Endothelial cell of umbilical vein (primary cell): Measurements from ENCODE around the gene ELMOD3. TPM values are rescaled to one million over a fixed set of nuclear protein-coding genes. Genes with fewer than 3 reads are reported as not detected.

Experiments
- BruUV-seq: library from RNA; stranded (reverse); fragments of 400-500 nt; replicated peaks from 2 replicates; lab custom pipeline; 2021; lab: Mats Ljungman, UMichigan
- CTCF ChIA-PET: fragments of 300-600, 350-600 bp; sonication (Branson Sonifier 250); formaldehyde crosslinking; loops from one replicate; lab custom pipeline; 2021; ENCODE audit warnings: antibody characterized with exemption, inconsistent platforms; lab: Charles Lee
- POLR2A ChIA-PET: fragments of 300-600, 350-600 bp; sonication (Branson Sonifier 250); formaldehyde crosslinking; loops from one replicate; lab custom pipeline; 2021; ENCODE audit warnings: antibody characterized with exemption, inconsistent platforms; lab: Charles Lee
- DNase-seq: peaks from one replicate; pipeline ENCODE4 v3.0.0-alpha.2; 2011; ENCODE audit warnings: low read depth, low spot score
- FAIRE-seq: peaks from 2 replicates; lab custom pipeline; 2011; peaks lifted over from hg19 to GRCh38; lab: Jason Lieb, UNC
- H2AFZ ChIP-seq: 2 replicates; pipeline ENCODE4 v1.6.0; 2012; ENCODE audit warnings: low read depth, low read length, control low read depth, inconsistent platforms
- H3K27ac ChIP-seq: 2 replicates; pipeline ENCODE4 v1.5.1; 2011; ENCODE audit warnings: low read depth, mild to moderate bottlenecking, control low read depth, low read length, moderate library complexity; ENCODE audit not compliant: insufficient read depth
- H3K27me3 ChIP-seq, 2 experiments: 2 replicates each; pipeline versions ENCODE4 v1.6.0 to v1.6.1; 2011; ENCODE audit warnings: low read length in 2 of 2, mixed read lengths in 1 of 2; ENCODE audit not compliant: control insufficient read depth in 2 of 2, insufficient read depth in 2 of 2
- H3K36me3 ChIP-seq, 2 experiments: 2 replicates in 1 of 2; 3 replicates in 1 of 2; pipeline ENCODE4 v1.5.1; 2011; ENCODE audit warnings: low read length in 2 of 2, mild to moderate bottlenecking in 1 of 2, moderate library complexity in 1 of 2; ENCODE audit not compliant: control insufficient read depth in 2 of 2, insufficient read depth in 2 of 2; ENCODE audit errors: extremely low read depth in 1 of 2
- H3K4me1 ChIP-seq: 3 replicates; pipeline ENCODE4 v1.5.1; 2011; ENCODE audit warnings: mild to moderate bottlenecking, low read length; ENCODE audit not compliant: control insufficient read depth, insufficient read depth; ENCODE audit errors: extremely low read depth
- H3K4me2 ChIP-seq: 2 replicates; pipeline ENCODE4 v1.6.1; 2011; ENCODE audit warnings: low read length, control low read depth, mixed read lengths; ENCODE audit not compliant: insufficient read depth
- H3K4me3 ChIP-seq, 3 experiments: fragments of 200-600 bp in 1 of 3; sonication (generic), shearing (Covaris generic) in 1 of 3; replicated peaks in 1 of 3; 2 replicates each; pipeline ENCODE4 v1.5.1; 2011 to 2016; ENCODE audit warnings: control low read depth in 3 of 3, low read length in 3 of 3, mild to moderate bottlenecking in 2 of 3, inconsistent platforms in 1 of 3, low read depth in 1 of 3, moderate library complexity in 1 of 3; ENCODE audit not compliant: insufficient read depth in 1 of 3
- H3K79me2 ChIP-seq: 2 replicates; pipeline ENCODE4 v1.6.0; 2012; ENCODE audit warnings: low read length, inconsistent platforms; ENCODE audit not compliant: control insufficient read depth, insufficient read depth
- H3K9ac ChIP-seq: replicated peaks from 2 replicates; pipeline ENCODE3; 2011; ENCODE audit warnings: low read length, control low read depth; ENCODE audit not compliant: insufficient read depth; ENCODE audit errors: extremely low read depth
- H3K9me1 ChIP-seq: replicated peaks from 3 replicates; pipeline ENCODE4 v1.6.0; 2011; ENCODE audit warnings: mild to moderate bottlenecking, low read length; ENCODE audit not compliant: control insufficient read depth, insufficient read depth; ENCODE audit errors: extremely low read depth
- H3K9me3 ChIP-seq: replicated peaks from 2 replicates; pipeline ENCODE4 v1.5.1; 2012; ENCODE audit warnings: low read length, inconsistent platforms; ENCODE audit not compliant: control insufficient read depth, insufficient read depth
- H4K20me1 ChIP-seq: replicated peaks from 2 replicates; pipeline ENCODE3; 2011; ENCODE audit warnings: mild to moderate bottlenecking, low read length; ENCODE audit not compliant: control insufficient read depth, insufficient read depth; ENCODE audit errors: extremely low read depth
- EZH2 ChIP-seq: IDR thresholded peaks from 2 replicates; pipeline ENCODE4 v1.6.1; 2012; ENCODE audit warnings: borderline replicate concordance, low read depth, mild to moderate bottlenecking, moderate library complexity, low read length, inconsistent platforms; ENCODE audit not compliant: severe bottlenecking
- FOS ChIP-seq: IDR thresholded peaks from 2 replicates; pipeline ENCODE4 v1.6.1; 2011; ENCODE audit warnings: mild to moderate bottlenecking, low read length, moderate library complexity, borderline replicate concordance; ENCODE audit not compliant: insufficient read depth
- GATA2 ChIP-seq: IDR thresholded peaks from 2 replicates; pipeline ENCODE4 v1.7.0; 2011; ENCODE audit warnings: low read depth, mild to moderate bottlenecking, moderate library complexity, mixed read lengths, low read length; ENCODE audit not compliant: insufficient read length, insufficient read depth
- MAX ChIP-seq: IDR thresholded peaks from 2 replicates; pipeline ENCODE4 v1.6.1; 2011; ENCODE audit not compliant: insufficient read depth, insufficient read length
- POLR2A ChIP-seq: IDR thresholded peaks from 2 replicates; pipeline ENCODE4 v1.6.1; 2012; ENCODE audit warnings: low read depth, mild to moderate bottlenecking, control low read depth, low read length
- POLR2AphosphoS5 ChIP-seq: IDR thresholded peaks from 2 replicates; pipeline ENCODE4 v1.6.1; 2012; ENCODE audit warnings: low read depth, mild to moderate bottlenecking, control low read depth, low read length, moderate library complexity; ENCODE audit not compliant: insufficient read depth
- dilution Hi-C: fragments of 300-500 bp; cut with MboI; formaldehyde crosslinking; loops from one replicate; pipeline ENCODE4 v1.15.0; 2019; ENCODE audit warnings: low sequenced_read_pairs; ENCODE audit not compliant: extremely low pct_ligation_motif_present
- intact Hi-C: fragments of 100-400 bp; cut with micrococcal nuclease; formaldehyde crosslinking; loops from one replicate; pipeline ENCODE4 v1.10.0; 2022
- polyA plus RNA-seq, 4 experiments: library from polyadenylated mRNA; depleted of rRNA in 3 of 4; stranded (reverse) in 3 of 4; unstranded in 1 of 4; fragments of >200 nt; gene quantifications; 2 replicates each; pipeline versions ENCODE4 v1.2.1 to v1.2.3, GENCODE V29; 2011 to 2012; ENCODE audit warnings: missing spikeins in 1 of 4
- total RNA-seq: library from RNA; stranded (reverse); gene quantifications from 2 replicates; pipeline ENCODE4 v1.2.3, GENCODE V29; 2021
- TF ChIP-seq, protein P1 (sequence below), 2 donors: IDR thresholded peaks; 1 replicate in 1 of 2; 2 replicates in 1 of 2; pipeline ENCODE4 v1.5.1; 2011; ENCODE audit warnings: low read length in 2 of 2, mild to moderate bottlenecking in 2 of 2, moderate library complexity in 2 of 2, control low read depth in 1 of 2, inconsistent platforms in 1 of 2, low read depth in 1 of 2; ENCODE audit not compliant: insufficient read depth in 1 of 2; ENCODE audit errors: extremely low read depth in 1 of 2

Gene ELMOD3
- total and polyA plus RNA-seq, 2 donors (not counting 3 experiments of a cell fraction or from before 2014, with no cell fraction given): 12.3 to 22.0 TPM

GRCh38 chr2:85414761-85415553, 60.4 kb downstream of the ELMOD3 start:
- BruUV-seq: no TSS peak
- Histone ChIP-seq H4K20me1 (no peaks in the 10 kb centered on the region), H2AFZ (no peak overlapping the region), H3K36me3 (no peaks in the 10 kb centered on the region), H3K4me3 (no peak overlapping the region), H3K4me2 (no peak overlapping the region), H3K27me3 (no peaks in the 10 kb centered on the region), H3K9me3 (no peaks in the 10 kb centered on the region), H3K9me1 (no peaks in the 10 kb centered on the region), H3K4me1 (peaks cover 15% of the 10 kb centered on the region), H3K79me2 (no peaks in the 10 kb centered on the region), H3K27ac (no peak overlapping the region), H3K9ac (no peak overlapping the region)
- dilution Hi-C loops (no loop called here), intact Hi-C loops (no loop called here)
- DNase-seq: no peak
- TF ChIP-seq POLR2AphosphoS5: no peak
- ChIA-PET CTCF (interaction anchor here (0.9 to 1.4 kb wide), 3 partner anchors 134 to 137 kb away, joined by 3 to 7 read pairs (median 3); no protein-coding TSS in a partner anchor), POLR2A (interaction anchor here (0.7 to 2.3 kb wide), 2 partner anchors 9 to 124 kb away, joined by 3 to 8 read pairs; partner anchors contain the start of gene MAT2A)
- FAIRE-seq: no peak

- no peak for TF ChIP-seq POLR2AphosphoS5
- no peak for TF ChIP-seq EZH2
- TF ChIP-seq MAX: no peak
- TF ChIP-seq GATA2: no peak
- TF ChIP-seq POLR2A: no peak
- TF ChIP-seq, protein P1, sequence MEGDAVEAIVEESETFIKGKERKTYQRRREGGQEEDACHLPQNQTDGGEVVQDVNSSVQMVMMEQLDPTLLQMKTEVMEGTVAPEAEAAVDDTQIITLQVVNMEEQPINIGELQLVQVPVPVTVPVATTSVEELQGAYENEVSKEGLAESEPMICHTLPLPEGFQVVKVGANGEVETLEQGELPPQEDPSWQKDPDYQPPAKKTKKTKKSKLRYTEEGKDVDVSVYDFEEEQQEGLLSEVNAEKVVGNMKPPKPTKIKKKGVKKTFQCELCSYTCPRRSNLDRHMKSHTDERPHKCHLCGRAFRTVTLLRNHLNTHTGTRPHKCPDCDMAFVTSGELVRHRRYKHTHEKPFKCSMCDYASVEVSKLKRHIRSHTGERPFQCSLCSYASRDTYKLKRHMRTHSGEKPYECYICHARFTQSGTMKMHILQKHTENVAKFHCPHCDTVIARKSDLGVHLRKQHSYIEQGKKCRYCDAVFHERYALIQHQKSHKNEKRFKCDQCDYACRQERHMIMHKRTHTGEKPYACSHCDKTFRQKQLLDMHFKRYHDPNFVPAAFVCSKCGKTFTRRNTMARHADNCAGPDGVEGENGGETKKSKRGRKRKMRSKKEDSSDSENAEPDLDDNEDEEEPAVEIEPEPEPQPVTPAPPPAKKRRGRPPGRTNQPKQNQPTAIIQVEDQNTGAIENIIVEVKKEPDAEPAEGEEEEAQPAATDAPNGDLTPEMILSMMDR (IDR thresholded peaks at IDR 0.05; ENCODE audit: extremely low read depth in 1 of 2, insufficient read depth in 1 of 2, low read depth in 1 of 2, low read length in 2 of 2): no peak
- no peak for TF ChIP-seq FOS
- dilution Hi-C loops (no loop called here), intact Hi-C loops (no loop called here)
- Histone ChIP-seq H3K79me2 (no peaks in the 10 kb centered on the region), H3K9ac (no peak overlapping the region), H3K36me3 (no peaks in the 10 kb centered on the region), H2AFZ (no peak overlapping the region), H3K9me1 (no peaks in the 10 kb centered on the region), H3K27ac (no peak overlapping the region), H3K9me3 (no peaks in the 10 kb centered on the region), H3K4me1 (peaks cover 18% of the 10 kb centered on the region), H3K4me3 (no peak overlapping the region), H3K27me3 (no peaks in the 10 kb centered on the region), H4K20me1 (no peaks in the 10 kb centered on the region), H3K4me2 (no peak overlapping the region)
- no peak for FAIRE-seq
- ChIA-PET CTCF (interaction anchor here (0.9 kb wide), 1 partner anchor 136 kb away, joined by 5 read pairs; no protein-coding TSS in a partner anchor), POLR2A (interaction anchor here (1.5 kb wide), 1 partner anchor 123 kb away, joined by 3 read pairs; the partner anchor contains the start of gene MAT2A)
- BruUV-seq: no TSS peak
- DNase-seq: no peak
Observed at GRCh38 chr2:85415980-85416650, 61.5 kb downstream of the ELMOD3 start.
